GM21367 (cell line): ENCODE results near the gene BRD1.
"Not testable (repeated sequence)": the region's sequence is repeated elsewhere in the genome, so short reads cannot be mapped to it uniquely, and the experiment has no call there.

Source experiments
- ATAC-seq: cut with Tn5 transposase; IDR thresholded peaks from one replicate; pipeline ENCODE4 v1.9.1; 2021; ENCODE audit not compliant: unreplicated experiment

Gene BRD1

GRCh38 chr22:49785841-49786471 lies 41.7 kb downstream of the BRD1 start:
- ATAC-seq, result no peak

GRCh38 chr22:49785046-49785521 lies 42.6 kb downstream of the BRD1 start:
- ATAC-seq, result no peak

- ATAC-seq, result no peak
These were observed 43.1 kb downstream of the BRD1 start for GRCh38 chr22:49784630-49784971.

- no peak for ATAC-seq
These were observed 43.6 kb downstream of the BRD1 start for GRCh38 chr22:49783926-49784629.

- no peak for ATAC-seq
These were observed 44.5 kb downstream of the BRD1 start for GRCh38 chr22:49783036-49783746.

- not testable (repeated sequence) for ATAC-seq
These were observed 45.8 kb downstream of the BRD1 start for GRCh38 chr22:49781886-49782285.

GRCh38 chr22:49781289-49781782 lies 46.3 kb downstream of the BRD1 start:
- ATAC-seq, result no peak

GRCh38 chr22:49780698-49781288 lies 46.9 kb downstream of the BRD1 start:
- no peak for ATAC-seq

- no peak for ATAC-seq
These were observed 47.6 kb downstream of the BRD1 start for GRCh38 chr22:49779853-49780697.

- no peak for ATAC-seq
These were observed 48.5 kb downstream of the BRD1 start for GRCh38 chr22:49779211-49779610.

- ATAC-seq, result no peak
These were observed 50.0 kb downstream of the BRD1 start for GRCh38 chr22:49777569-49778249.

- ATAC-seq, result no peak
These were observed 50.8 kb downstream of the BRD1 start for GRCh38 chr22:49776891-49777290.

GRCh38 chr22:49775867-49776511 lies 51.7 kb downstream of the BRD1 start:
- no peak for ATAC-seq

- no peak for ATAC-seq
These were observed 52.3 kb downstream of the BRD1 start for GRCh38 chr22:49775191-49775866.

GRCh38 chr22:49774499-49775151 lies 53.0 kb downstream of the BRD1 start:
- no peak for ATAC-seq

GRCh38 chr22:49774046-49774445 lies 53.6 kb downstream of the BRD1 start:
- ATAC-seq, result no peak

- no peak for ATAC-seq
These were observed 54.1 kb downstream of the BRD1 start for GRCh38 chr22:49773531-49773930.

- no peak for ATAC-seq
These were observed 55.0 kb downstream of the BRD1 start for GRCh38 chr22:49772692-49773091.
